HG02678 (cell line): Measurements from ENCODE around the gene CHTOP.

Experiments used
- ATAC-seq: cut with Tn5 transposase; IDR thresholded peaks from one replicate; pipeline ENCODE4 v1.9.1; 2021; ENCODE audit warnings: mild to moderate bottlenecking, moderate library complexity; ENCODE audit not compliant: unreplicated experiment

Gene CHTOP

DNA sequence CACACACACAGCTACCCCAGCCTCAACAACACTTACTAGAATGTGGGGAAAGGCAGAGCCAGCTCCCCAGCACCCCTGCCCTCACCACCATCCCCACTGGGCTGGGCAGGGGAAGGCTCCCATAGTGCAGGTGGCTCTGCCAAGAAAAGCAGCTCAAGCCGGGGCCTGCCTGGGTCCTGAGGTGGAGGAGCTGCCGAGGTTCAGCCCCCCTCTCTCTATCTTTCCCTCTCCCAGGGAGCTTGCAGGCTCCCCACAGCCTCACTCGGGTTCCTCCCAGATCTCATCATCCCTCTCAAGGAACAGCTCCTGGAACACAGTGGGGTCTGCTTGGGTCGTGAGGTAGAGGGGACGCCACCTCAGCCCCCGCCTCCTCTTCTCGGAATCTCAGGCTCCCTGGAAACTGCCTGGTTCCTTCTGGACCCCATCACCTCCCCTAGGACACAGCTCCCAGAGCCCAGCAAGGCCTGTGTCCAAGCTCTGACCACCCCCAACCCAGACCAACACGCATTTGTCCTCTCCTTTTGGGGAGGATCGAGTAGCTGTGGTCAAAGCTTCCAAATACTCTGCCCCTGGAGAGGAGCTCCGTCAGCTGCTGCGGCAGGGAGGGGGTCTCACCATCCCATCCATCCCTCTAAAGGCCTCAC, 21.6 kb upstream of the CHTOP start:
- no peak for ATAC-seq

DNA sequence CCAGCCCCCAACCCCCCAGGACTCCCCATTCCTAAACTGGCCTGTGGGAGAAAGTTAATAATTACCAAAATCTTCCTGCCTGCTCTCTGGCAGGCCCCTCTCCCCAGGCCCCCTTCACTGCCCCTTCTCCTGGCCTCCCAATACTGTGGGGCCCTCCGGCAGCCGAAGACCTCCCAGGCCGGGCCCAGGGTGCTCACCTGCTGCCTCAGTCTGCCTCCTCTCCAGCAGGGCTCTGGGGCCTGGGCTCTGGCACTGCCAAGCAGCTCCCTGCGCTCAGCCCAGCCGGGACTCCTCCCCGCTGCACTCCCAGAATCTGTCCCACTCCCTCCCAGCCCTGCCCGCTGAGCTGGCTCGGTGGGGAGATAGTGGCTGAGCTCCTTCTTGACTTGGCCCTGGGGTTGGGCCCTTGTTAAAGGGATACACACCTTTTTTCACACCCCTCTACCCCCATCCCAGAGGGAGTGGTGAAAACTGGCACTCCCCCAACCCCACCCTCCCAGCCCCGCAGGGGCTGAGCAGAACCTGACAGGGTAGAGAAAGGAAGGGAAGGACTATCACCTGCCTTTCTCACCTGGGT, 21.0 kb upstream of the CHTOP start, which contains the start of gene S100A16:
S100A16 (minus strand) TSS at position 383 of the 577 bp plus-strand sequence. CDS start 4,986 bp downstream, outside the sequence.
- no peak for ATAC-seq

GRCh38 chr1:153613406-153613805, 20.5 kb upstream of the CHTOP start:
- ATAC-seq, result no peak

- ATAC-seq, result no peak
These were observed 19.5 kb upstream of the CHTOP start for GRCh38 chr1:153614189-153614900.

GRCh38 chr1:153614906-153615305, 19.0 kb upstream of the CHTOP start:
- ATAC-seq, result no peak

- no peak for ATAC-seq
These were observed 18.5 kb upstream of the CHTOP start for GRCh38 chr1:153615406-153615805.

DNA sequence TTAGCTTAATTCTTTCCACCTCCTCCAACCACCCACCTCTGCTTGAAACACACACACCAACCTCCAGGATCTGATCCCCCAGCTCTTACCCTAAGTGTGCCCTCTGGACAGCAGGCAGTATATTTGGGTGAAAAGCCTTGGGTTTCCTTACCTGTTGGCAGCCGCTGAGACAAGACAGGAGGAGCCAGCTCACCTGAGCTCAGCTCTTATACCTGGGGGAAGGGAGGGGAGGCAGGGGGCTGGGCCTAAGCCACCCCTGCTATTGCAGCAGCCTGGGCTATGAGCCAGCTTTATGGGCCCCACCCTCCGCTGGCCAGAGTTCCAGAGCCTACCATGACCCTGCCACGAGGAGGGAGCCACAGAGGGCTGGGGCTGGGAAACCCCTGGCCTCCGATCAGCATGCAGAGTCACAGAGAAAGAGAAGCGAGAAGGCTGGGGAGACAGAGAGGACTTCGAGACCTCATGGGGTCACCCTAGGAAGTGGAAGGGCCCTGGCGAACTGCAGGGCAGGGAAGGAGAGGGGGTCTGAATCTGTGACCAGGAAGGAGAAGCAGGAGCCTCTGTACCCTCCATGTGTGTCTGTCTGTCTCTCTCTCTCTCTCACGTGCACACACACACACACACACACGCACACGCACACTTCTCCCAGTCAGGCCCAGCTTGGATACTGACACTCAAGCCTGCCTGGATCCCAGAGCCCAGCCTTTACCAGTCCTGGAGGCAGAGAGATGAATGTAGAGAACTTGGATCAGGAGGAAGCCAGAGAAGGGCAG, 17.5 kb upstream of the CHTOP start, which contains the start of gene S100A14:
S100A14 (minus strand) TSS at position 182 of the 773 bp plus-strand sequence. CDS start 467 bp downstream, outside the sequence.
- no peak for ATAC-seq

DNA sequence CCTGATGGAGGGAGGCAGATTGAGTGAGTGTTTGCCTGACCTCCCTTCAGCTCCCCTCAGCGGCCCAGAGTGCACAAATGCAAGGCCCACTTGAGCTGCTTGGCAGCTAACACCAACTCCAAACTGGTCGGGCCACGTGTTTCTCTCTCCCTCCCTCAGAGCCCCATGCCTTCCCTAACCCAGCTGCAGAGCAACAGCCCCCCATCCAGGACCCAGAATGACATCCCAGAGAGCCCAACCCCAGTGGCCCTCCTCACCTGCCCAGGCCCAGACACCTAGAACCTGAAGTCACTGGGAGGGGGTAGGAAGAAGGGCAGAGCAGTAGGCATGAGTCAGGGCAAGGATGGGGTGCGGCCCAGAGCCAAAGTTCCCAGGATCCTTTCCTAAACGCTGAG, 17.0 kb upstream of the CHTOP start:
- no peak for ATAC-seq

GRCh38 chr1:153617663-153618062, 16.2 kb upstream of the CHTOP start:
- peak; percentile 75 for ATAC-seq

GRCh38 chr1:153619171-153619570, 14.7 kb upstream of the CHTOP start:
- no peak for ATAC-seq

DNA sequence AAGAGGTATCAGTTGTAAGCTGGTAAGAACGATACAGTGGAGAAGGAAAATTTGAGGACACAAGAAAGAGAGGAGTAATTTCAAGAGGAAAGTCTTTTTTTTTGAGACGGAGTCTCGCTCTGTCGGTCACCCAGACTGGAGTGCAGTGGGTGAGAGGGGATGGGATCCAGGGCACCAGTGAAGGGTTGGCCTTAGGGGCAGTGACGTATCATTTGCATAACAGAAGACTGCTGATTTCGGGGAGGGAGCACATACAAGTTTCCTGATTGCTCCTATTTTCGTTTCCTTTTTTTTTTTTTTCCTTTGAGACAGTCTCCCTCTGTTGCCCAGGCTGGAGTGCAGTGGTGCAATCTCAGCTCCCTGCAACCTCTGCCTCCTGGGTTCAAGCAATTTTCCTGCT, 10.8 kb upstream of the CHTOP start:
- no peak for ATAC-seq

- ATAC-seq, result no peak
These were observed 8.8 kb upstream of the CHTOP start for GRCh38 chr1:153624965-153625611.

DNA sequence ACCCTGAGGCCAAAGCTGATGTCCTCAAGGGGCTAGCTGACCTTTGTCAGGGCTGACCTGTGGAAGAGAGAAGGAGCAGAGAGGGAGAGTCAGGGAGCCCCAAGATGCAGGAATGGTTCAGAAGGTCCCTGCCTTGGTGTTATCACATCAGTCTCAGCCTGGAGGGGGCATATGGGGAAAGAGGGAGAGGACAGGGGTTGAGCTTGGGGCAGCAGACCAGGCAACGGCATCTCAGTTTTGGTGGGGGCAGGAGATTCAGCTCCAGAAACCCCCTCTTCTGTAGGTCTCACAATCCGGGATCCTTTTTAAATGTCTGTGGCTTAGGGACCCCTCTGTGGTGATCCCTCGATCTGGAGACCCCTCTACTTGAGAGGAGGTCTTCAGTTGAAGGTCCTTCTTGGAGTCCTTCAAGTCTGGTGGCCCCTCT, 7.4 kb upstream of the CHTOP start:
- ATAC-seq, result no peak

DNA sequence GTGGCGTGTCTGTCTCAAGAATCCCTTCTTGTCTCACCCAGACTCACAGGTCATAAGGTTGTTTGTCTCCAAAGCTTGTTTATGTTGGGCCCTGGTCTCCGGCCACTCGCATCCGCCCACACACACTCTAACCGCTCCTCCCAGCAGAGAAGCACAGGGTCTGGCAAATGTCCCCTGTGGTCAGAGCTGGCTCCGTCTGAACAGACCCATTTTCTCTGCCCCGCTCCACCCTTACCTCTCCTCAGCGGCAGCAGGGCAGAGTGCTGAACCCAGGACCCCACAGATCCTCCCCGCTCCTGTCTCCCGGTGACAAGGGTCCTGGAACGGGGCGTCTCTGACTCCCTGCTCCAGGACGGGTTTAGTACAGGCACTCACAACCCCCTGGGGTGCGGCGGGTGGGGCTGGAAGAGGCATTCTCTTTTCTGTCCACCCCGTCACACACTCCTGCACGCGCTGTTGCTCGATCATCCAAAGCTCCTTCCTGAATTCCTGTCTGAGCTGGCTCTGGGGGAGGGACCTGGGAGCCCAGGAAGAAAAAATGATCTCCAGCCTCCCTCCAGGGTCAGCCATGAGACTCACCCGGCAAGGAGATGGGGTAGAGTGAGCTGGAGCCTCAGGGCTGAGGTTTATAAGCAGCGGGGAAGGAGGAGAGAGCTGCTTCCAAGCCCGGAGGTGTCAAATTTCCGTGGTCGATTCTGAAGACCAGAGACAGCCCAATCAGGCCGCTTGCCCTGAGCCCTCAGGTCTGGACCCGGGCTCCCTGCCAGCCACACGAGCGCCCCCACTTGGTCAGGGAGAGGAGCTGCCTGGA, 6.8 kb upstream of the CHTOP start, which contains the start of gene S100A13:
S100A13 (minus strand) TSS at position 602 of the 811 bp plus-strand sequence. CDS start 1,033 bp downstream, outside the sequence.
- no peak for ATAC-seq

DNA sequence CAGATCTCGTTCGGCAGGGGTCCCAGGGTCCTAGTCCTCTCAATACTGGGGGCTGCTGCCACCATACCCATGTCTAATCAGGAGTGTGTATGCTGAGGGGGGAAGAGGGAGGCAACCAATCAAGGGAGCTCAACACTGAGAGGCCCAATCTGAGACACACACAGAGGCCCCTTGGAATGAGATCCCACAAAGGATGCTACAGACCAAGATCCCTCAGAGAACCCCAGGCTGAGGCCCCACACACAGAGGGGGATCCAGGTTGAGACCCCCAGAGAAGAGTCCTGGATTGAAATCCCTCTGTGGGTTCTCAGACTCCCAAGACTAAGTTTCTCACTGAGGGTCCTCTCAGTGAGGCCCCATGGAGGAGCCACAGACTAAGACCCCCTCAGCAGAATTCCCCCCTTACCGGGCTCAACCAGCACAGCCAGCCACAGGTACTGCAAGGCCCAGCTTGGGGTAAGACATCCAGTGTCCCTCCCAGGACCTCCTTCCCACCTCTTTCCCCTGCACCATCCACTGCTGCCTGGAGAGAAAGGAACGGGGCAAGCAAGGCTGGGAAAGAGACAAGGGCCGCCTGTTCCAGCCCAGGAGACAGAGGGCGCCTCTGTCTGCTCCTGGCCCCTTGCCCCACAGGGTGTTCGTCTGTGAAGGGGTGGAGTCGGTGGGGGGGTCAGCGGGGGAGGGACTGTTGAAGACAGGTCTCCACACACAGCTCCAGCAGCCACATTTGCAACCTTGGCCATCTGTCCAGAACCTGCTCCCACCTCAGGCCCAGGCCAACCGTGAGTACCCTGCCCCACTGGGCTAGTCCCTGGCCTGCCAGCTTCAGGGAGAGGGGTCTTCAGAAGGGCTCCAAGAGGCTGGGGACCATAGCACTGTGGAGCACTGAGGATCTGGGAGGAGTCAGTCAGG, 5.9 kb upstream of the CHTOP start, which contains the start of gene S100A1:
S100A1 (plus strand) TSS at position 720 of the 912 bp plus-strand sequence. CDS start 2,088 bp downstream, outside the sequence.
- ATAC-seq, result no peak

GRCh38 chr1:153628638-153629342, 5.1 kb upstream of the CHTOP start:
- no peak for ATAC-seq

GRCh38 chr1:153629343-153629665, 4.6 kb upstream of the CHTOP start:
- ATAC-seq, result no peak

DNA sequence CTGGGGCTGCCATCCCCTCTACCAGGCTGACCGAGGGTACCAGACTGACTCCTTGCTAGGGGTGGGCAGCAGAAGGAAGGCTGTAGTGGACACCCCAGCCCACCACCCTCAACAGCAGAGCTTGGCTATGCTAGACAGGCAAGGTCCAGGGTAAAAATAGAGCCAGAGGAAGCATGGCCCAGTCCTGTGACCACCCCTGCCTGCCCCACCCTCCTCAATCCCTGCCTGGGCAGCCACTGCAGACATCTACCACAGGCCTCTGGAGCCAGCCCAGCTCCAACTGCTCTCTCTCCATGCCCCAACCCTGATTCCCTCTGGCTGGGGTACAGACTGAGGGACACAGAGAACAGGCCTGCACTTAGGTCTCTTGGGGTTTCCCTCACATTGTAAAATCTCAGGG, 3.9 kb upstream of the CHTOP start:
- ATAC-seq, result no peak
